ENCODE data around the gene PNPLA5. TPM values are rescaled to one million over a fixed set of nuclear protein-coding genes. Genes with fewer than 3 reads are reported as not detected.
"Not testable (repeated sequence)": the region's sequence is repeated elsewhere in the genome, so short reads cannot be mapped to it uniquely, and the experiment has no call there.

Gene PNPLA5
- not detected in 2 replicates for total RNA-seq (2014; rRNA removed; shearing (Covaris generic))
- polyA plus RNA-seq (2014; cell fraction: nucleus; rRNA removed): not detected in 2 replicates

- DNase-seq (ENCODE audit: extremely low read depth, low read depth): no peak
Observed at GRCh38 chr22:43891360-43892182, at the start of gene PNPLA5. TSS of gene PNPLA5 (minus strand) at chr22:43892013. CDS start at chr22:43891880, 133 bp downstream.

DNA sequence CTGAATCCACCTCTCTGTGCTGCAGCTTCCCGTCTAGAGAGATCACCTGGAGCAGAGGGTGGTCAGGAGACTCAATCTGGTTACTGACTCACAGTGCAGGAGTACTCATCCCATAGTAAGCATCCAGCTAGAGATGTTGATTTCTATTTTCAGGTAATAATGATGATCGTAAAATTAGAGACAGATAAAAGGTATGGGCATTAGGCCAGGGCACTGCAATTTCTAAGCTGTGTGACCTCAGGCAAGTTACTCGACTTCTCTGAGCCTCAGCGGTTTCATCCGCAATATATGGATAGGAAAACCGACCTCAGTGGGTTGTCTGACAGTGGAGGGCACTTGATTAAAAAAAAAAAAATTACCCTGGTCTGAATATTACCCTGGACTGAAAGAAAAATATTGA lies 49.6 kb upstream of the PNPLA5 start:
- no peak for DNase-seq (ENCODE audit: extremely low read depth, low read depth)

- no peak for DNase-seq (ENCODE audit: extremely low read depth, low read depth)
Observed at GRCh38 chr22:43931771-43932170, 40.0 kb upstream of the PNPLA5 start.

DNA sequence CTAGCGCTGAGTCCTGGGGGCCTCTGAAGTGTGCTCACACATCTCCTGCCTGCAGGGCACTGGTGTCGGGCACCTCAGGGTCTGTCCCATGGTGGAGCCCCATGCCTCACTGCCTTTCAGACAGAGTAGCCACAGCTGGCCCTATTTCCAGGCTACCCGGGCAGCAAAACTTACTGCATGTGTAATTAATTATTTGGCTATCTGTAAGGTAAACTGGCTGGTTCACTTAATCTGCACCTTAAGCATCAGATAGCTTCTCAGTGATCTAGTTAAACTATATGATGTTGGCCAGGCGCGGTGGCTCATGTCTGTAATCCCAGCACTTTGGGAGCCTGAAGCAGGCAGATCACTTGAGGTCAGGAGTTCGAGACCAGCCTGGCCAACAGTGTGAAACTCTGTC lies 37.1 kb upstream of the PNPLA5 start:
- DNase-seq (ENCODE audit: extremely low read depth, low read depth): no peak

- DNase-seq (ENCODE audit: extremely low read depth, low read depth): no peak
Observed at GRCh38 chr22:43928468-43928867, 36.7 kb upstream of the PNPLA5 start.

DNA sequence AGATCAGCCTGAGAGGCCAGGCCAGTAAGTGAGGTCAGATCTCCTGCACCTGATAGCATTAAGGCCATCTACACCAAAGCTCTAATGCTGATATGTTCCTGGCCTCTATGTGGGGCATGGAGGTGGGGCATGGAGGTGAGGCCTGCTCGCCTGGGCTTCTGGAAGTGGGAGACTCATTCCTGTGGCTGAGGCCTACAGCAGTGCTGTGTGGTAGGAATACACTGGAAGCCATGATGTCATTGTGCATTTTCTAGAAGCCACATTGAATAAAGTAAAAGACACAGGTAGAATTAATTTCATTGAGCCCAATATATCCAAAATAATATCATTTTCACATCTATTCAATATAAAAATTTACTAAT lies 34.5 kb upstream of the PNPLA5 start:
- DNase-seq (ENCODE audit: extremely low read depth, low read depth): no peak

GRCh38 chr22:43925433-43926348 lies 33.9 kb upstream of the PNPLA5 start:
- DNase-seq (ENCODE audit: extremely low read depth, low read depth): no peak

DNA sequence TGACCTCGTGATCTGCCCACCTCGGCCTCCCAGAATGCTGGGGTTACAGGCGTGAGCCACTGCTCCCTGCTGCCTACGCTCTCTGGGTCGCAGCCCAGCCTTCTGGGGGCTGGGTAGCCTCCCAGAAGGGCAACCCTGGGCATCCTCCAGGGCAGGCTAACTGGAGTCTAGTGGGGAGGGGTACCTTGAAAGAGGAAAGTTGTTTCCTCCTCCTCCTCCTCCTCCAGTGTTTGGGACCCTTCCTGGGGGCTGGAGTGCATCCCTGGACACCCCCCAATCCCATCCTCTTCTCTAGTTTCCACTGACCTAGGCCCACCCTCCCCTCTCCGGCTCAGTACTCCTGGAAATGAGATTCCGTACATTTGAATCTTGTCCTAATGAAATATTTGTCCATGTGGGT lies 33.1 kb upstream of the PNPLA5 start:
- DNase-seq (ENCODE audit: extremely low read depth, low read depth): no peak

DNA sequence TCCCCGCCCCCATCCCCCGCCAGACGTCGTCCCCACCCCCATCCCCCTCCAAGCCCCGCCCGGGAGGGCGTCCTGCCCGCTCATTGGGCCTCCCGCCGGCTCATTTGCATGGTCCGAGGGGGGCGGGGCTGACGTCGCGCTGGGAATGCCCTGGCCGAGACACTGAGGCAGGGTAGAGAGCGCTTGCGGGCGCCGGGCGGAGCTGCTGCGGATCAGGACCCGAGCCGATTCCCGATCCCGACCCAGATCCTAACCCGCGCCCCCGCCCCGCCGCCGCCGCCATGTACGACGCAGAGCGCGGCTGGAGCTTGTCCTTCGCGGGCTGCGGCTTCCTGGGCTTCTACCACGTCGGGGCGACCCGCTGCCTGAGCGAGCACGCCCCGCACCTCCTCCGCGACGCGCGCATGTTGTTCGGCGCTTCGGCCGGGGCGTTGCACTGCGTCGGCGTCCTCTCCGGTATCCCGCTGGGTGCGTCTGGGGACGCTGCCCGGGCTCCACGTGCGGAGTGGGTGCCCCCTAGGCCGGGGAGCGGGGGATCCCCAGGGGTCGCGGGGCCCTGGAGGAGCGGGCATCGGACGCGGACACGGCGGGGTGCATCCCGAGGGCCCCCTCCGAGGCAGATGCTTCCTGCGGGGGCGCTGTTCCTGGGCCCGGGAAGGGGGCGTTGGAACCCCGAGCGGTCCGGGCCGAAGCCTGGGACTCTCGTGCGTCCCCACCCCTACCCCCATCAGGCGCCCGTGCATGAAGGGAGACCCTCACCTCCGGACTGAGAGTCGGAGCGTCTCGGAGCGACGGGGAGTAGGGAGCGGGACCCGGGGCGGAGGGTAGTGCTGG lies 32.0 kb upstream of the PNPLA5 start, which contains the start of gene PNPLA3:
Gene PNPLA3, plus strand, starts transcription at position 175 of the 834 bp plus-strand sequence. Its CDS starts 107 bp downstream, at position 282.
- DNase-seq (ENCODE audit: extremely low read depth, low read depth): peak; percentile 75

- no peak for DNase-seq (ENCODE audit: extremely low read depth, low read depth)
Observed at GRCh38 chr22:43923191-43923590, 31.4 kb upstream of the PNPLA5 start.

GRCh38 chr22:43922123-43922522 lies 30.3 kb upstream of the PNPLA5 start:
- DNase-seq (ENCODE audit: extremely low read depth, low read depth): no peak

DNA sequence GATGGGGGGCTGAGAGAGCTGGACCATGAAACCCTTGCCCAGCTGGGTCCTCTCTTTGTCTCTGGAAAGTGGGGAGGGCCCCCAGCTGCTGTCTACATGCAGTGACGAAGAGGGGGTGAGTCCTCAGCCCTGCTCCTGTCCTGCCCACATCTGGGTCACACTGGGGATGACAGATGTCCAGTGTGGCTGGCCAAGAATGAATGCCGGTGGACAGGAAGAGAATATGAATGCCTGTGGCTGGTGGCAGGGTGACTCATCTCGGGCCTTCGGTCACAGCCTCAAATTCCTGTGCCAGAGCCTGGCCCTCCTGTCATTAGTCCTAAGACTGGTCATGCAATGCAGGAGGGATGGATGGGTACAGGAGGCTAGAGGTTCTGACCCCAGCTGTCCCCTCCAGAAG lies 29.6 kb upstream of the PNPLA5 start:
- DNase-seq (ENCODE audit: extremely low read depth, low read depth): no peak

DNA sequence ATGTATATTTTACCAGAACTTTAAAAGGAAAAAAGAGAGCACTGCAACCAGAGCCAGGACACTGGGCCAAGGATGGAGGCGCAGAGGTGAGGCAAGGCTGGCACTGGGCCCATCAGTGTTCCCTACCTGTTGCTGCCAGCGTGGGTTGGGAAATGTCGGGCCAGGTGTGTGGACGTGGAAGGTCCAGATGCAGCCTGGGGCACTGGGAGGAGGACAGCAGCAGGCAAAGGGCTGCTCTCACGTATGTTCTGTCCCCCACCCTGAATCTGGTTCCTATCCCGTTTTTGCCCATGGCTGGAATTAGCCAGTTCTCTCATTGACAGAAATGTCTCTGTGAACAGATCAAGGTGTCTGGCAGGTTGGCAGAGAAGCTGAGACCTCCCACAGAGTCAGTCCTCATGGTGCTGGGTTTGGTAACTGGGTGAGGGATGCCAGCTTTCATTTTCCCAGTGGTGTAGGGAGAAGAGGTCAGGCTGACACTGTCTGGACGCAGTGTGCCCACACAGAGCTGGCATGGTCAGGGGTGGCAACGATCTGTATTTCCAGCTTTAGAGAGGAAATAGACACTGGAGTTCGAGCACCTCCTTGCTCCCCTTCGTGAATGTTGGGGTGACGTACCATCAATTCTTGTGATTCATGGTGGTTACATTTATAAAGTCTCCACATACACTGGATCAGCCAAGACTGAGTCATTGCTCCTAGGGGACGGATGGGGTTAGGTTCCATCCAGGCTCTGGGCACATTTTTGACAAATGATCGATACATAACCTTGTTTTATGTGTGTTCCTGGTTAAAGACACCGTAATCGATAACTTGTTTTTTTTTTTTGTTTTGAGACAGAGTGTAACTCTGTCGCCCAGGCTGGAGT lies 27.5 kb upstream of the PNPLA5 start:
- no peak for DNase-seq (ENCODE audit: extremely low read depth, low read depth)

DNA sequence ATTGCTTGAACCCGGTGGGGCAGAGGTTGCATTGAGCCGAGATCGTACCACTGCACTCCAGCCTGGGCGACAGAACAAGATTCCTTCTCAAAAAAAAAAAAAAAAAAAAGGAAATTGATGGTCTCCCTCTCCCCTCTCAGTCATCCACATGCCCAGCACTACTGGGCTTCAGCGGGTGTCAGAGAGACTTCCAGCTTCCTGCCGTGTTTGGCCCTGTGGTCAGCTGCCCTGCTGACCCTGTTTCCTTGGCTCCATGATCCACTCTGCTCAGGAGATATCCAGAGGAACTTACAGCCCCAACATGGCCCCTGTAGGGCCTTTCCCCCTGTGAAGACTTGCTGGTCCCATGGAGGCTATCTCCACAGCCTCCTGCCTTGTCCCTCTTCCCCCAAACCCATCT lies 25.7 kb upstream of the PNPLA5 start:
- DNase-seq (ENCODE audit: extremely low read depth, low read depth): no peak

DNA sequence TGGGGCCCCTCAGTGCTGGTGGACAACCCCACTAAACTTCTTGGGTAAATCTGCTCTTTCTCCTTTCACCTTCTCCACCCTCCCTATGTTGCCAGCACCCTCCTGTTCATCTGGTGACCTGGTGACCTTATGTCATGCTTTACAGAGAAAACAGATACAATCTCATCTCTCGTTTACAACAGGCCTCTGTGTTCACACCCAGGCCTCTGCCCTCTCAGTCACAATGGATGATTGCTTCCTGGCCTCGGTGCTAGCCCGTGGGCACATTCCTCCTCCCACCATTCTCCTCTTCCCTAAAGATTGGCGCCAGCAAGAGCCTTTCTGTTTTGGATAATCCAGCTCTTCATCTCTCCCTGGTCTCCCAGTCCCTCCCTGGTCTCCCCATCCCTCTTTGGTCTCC lies 19.5 kb upstream of the PNPLA5 start:
- DNase-seq (ENCODE audit: extremely low read depth, low read depth): no peak

DNA sequence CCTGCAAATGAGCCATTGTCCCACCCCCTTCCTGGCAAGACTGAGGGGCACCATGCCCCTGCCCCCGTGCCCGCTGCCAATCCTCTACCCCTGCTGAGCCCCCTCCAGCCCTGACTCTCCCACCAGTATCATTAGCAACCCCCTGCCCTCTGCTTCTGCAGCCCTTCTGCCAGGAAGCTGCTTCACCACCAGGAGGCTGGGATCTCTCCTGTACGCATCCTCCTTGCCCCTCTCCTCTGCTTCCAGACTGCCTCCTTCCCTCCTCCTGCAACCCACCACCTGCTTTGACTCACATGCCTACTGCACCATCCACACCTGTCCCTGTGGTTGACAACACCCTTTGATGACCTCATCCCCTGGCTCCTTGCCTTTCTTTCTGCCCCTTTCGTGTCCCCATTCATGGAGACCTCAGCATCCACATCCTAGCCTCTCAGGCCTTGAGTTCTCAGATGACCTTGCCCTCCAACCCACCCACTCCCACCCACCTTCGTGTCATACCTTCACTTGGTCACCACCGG lies 18.4 kb upstream of the PNPLA5 start:
- no peak for DNase-seq (ENCODE audit: extremely low read depth, low read depth)

GRCh38 chr22:43909708-43910107 lies 17.9 kb upstream of the PNPLA5 start:
- no peak for DNase-seq (ENCODE audit: extremely low read depth, low read depth)

DNA sequence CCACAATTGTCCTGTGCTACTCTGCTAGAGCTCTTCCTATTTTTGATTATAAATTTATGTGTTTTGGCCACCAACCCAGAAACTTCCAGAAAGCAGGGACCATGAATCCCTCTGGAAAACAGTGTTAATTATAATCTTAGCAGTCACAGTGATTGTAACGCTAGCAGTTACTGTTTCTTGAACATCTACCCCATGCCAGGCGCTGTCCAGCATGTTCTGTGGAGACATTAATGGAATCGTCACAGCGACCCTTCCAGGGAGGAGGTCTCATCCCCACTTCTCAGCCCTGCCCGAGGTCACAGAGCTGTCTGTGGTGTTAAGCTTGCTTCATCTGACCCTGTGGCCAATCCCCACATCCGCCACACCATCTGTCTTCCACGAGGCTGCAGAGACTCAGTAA lies 13.9 kb upstream of the PNPLA5 start:
- no peak for DNase-seq (ENCODE audit: extremely low read depth, low read depth)

GRCh38 chr22:43904412-43904811 lies 12.6 kb upstream of the PNPLA5 start:
- DNase-seq (ENCODE audit: extremely low read depth, low read depth): not testable (repeated sequence)

All from NCI-H460 (cell line).